ENCODE data around the gene TGFBR3L. TPM values are rescaled to one million over a fixed set of nuclear protein-coding genes. Genes with fewer than 3 reads are reported as not detected.

The TGFBR3L gene
- total and polyA plus RNA-seq, 2 of the 4 experiments (the other 2 are of a cell fraction): 0.94 TPM; not detected in 1

- Histone ChIP-seq H3K14ac (replicated peaks; ENCODE audit: low read depth, low read length) (no peak overlapping the region), H4K20me1 (ENCODE audit: insufficient read depth, low read length) (peaks cover 18% of the 10 kb centered on the region), H3K4me3 (ENCODE audit: insufficient read depth, low read depth, low read length) (no peak overlapping the region), H3K4me1 (ENCODE audit: control insufficient read depth, insufficient read depth, low read length) (peaks cover 24% of the 10 kb centered on the region), H3K23ac (ENCODE audit: low read depth, low read length) (no peak overlapping the region), H3K9me3 (ENCODE audit: control insufficient read depth, insufficient read depth, low read length) (no peaks in the 10 kb centered on the region), H3K9ac (ENCODE audit: low read depth, low read length) (no peak overlapping the region), H3K4me2 (ENCODE audit: low read depth, low read length) (no peak overlapping the region), H4K8ac (ENCODE audit: low read depth in 2 of 2, low read length in 2 of 2) (no peak overlapping the region), H2BK5ac (ENCODE audit: low read depth, low read length, poor library complexity, severe bottlenecking) (no peak overlapping the region), H2AK9ac (replicated peaks; ENCODE audit: low read depth, low read length, poor library complexity) (peak overlapping the region; percentile 45), H3K27me3 (ENCODE audit: control insufficient read depth, insufficient read depth, low read length) (no peaks in the 10 kb centered on the region), H2BK20ac (ENCODE audit: low read depth, low read length) (no peak overlapping the region), H2BK120ac (ENCODE audit: low read depth, low read length) (no peak overlapping the region), H2AK5ac (ENCODE audit: low read depth, low read length) (no peak overlapping the region), H4K91ac (ENCODE audit: insufficient read depth, low read depth, low read length) (no peak overlapping the region), H4K5ac (ENCODE audit: low read depth, low read length) (no peak overlapping the region), H3K79me1 (ENCODE audit: low read depth in 1 of 2, low read length in 2 of 2) (peaks cover 2 to 33% of the 10 kb centered on the region in 2 experiments; a peak in 2 of 4 replicates), H2AFZ (replicated peaks; ENCODE audit: low read length, poor library complexity) (no peak overlapping the region), H3K18ac (ENCODE audit: low read depth, low read length) (no peak overlapping the region), H3K56ac (ENCODE audit: extremely low read depth, insufficient read depth, low read length) (no peak overlapping the region), H3K9me1 (ENCODE audit: insufficient read depth, low read length) (peaks cover 18% of the 10 kb centered on the region), H3K27ac (ENCODE audit: insufficient read depth, low read length) (no peak overlapping the region), H3K36me3 (ENCODE audit: control insufficient read depth, insufficient read depth, low read length) (peaks cover 7% of the 10 kb centered on the region; the same call in 1 of the 2 replicates), H2BK15ac (ENCODE audit: low read depth, low read length) (no peak overlapping the region), H3K4ac (ENCODE audit: low read depth, low read length) (no peak overlapping the region)
- ATAC-seq (ENCODE audit: low read depth): no peak
- BruUV-seq (replicated peaks): no TSS peak
- dilution Hi-C loops (cut with HindIII; ENCODE audit: low sequenced_read_pairs, unreplicated experiment): no loop called here
- ChIA-PET CTCF (no interaction called here), POLR2A (ENCODE audit: unreplicated experiment) (no interaction called here)
- WGBS, 2 experiments (ENCODE audit: extremely low coverage in 2 of 2, insufficient read length in 1 of 2): 96% methylated on average over 7 of the region's 31 CpGs; no CpG with 5 or more reads in 1 of the 2 experiments
- no peak for TF ChIP-seq RFX5 (IDR thresholded peaks at IDR 0.05; ENCODE audit: low read depth, low read length)
- in situ Hi-C loops (cut with MboI; ENCODE audit: low sequenced_read_pairs): no loop called here
- intact Hi-C loops (cut with micrococcal nuclease): no loop called here
- DNase-seq: no peak
Observed at GRCh38 chr19:7923295-7924191, 8.9 kb downstream of the TGFBR3L start.

All from IMR-90 (cell line).